Measurements from ENCODE around the gene POLR2C. TPM values are rescaled to one million over a fixed set of nuclear protein-coding genes. Genes with fewer than 3 reads are reported as not detected.
A peak's percentile ranks its signal among the peaks of the same experiment; 100 is the strongest.

Gene POLR2C
- total RNA-seq, 1 donor from 2014 or later: 69.6 TPM

DNA sequence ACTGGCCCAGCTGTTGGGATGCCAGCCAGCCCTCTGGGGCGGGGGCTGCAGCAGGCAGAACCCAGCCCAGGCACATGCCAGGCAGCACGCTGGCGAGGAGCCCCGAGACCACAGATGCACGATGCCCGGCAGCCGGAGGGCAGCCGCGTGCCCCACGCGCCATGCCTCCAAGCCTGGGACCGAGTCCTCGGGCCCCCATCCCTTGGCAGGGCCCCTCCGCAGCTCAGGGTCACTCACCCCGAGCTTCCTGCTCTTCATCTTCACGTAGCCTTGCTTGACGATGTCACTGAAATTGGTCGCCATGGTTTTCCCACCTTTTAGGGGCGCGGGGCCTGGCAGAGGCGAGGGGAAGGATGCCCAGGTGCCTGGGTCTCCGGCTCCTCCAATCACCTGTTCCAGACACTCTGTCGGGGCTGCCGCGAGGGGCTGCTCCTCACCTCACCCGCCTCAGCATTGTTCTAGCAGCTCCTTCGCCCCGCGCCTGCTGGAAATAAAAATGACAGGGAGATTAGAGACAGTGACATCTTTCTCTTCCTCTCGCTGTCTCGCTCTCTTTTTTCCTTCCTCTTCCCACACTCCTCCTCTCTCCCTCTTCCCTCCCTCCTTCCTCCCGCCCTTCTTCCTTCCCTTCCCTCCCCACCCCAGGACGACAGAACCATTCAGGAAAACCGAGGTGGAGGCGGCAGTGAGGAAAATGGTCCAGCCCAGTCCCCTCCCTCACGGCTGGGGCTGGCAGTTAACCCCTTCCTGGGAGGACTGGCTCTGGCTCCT lies 16.9 kb downstream of the POLR2C start:
- no peak for DNase-seq (ENCODE audit: low spot score, unreplicated experiment)
- TF ChIP-seq, protein P1, sequence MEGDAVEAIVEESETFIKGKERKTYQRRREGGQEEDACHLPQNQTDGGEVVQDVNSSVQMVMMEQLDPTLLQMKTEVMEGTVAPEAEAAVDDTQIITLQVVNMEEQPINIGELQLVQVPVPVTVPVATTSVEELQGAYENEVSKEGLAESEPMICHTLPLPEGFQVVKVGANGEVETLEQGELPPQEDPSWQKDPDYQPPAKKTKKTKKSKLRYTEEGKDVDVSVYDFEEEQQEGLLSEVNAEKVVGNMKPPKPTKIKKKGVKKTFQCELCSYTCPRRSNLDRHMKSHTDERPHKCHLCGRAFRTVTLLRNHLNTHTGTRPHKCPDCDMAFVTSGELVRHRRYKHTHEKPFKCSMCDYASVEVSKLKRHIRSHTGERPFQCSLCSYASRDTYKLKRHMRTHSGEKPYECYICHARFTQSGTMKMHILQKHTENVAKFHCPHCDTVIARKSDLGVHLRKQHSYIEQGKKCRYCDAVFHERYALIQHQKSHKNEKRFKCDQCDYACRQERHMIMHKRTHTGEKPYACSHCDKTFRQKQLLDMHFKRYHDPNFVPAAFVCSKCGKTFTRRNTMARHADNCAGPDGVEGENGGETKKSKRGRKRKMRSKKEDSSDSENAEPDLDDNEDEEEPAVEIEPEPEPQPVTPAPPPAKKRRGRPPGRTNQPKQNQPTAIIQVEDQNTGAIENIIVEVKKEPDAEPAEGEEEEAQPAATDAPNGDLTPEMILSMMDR (IDR thresholded peaks at IDR 0.05; ENCODE audit: unreplicated experiment): no peak
- Mint-ChIP-seq H3K4me3 (ENCODE audit: low read depth) (peak overlapping the region; percentile 73), H3K4me1 (ENCODE audit: low read depth) (peaks cover 27% of the 10 kb centered on the region), H3K9me3 (ENCODE audit: low read depth) (no peaks in the 10 kb centered on the region), H3K36me3 (ENCODE audit: insufficient read depth) (peaks cover 3% of the 10 kb centered on the region), H3K27ac (no peak overlapping the region), H3K27me3 (peaks cover 2% of the 10 kb centered on the region)

DNA sequence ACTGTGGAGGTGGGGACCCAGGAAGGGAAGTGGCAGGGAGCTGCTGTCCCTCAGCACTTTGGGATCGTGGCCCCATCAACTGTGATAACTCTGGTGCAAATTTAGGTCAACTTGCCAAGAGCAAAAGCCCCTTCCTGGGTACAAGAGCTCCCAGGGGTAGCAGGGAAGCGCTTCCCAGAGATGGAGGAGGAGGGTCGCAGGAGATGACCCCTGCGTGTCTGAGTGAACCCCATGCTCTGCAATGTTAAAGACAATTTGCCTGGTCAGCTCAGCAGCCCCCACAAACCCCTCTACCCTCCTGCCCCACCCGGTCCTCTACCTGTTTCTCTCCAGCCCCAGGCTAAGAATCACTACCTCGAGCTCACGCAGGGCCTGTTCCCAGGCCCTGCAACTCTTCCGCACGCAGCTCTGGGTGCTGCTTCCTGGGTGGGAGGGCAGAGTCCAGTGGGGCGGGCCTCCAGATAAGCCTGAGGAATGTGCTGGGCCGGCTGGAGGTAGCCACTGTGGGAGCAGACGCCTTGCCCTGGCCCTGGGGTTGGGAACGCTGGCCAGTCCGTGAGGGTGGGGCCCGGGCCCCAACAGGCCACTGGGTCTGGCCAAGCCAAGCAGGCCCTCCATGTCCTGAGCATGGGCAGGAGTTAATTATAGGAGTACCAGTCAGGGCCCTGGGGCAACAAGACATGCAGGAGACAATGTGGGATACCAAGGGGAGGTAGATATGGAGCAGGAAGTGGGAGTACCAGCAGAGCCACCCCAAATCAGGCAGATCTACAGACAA lies 17.7 kb downstream of the POLR2C start:
- H3K9me3 Mint-ChIP-seq (ENCODE audit: low read depth): no peaks in the 10 kb centered on the region
- DNase-seq (ENCODE audit: low spot score, unreplicated experiment): no peak
- H3K4me3 Mint-ChIP-seq (ENCODE audit: low read depth): peak overlapping the region; percentile 73

DNA sequence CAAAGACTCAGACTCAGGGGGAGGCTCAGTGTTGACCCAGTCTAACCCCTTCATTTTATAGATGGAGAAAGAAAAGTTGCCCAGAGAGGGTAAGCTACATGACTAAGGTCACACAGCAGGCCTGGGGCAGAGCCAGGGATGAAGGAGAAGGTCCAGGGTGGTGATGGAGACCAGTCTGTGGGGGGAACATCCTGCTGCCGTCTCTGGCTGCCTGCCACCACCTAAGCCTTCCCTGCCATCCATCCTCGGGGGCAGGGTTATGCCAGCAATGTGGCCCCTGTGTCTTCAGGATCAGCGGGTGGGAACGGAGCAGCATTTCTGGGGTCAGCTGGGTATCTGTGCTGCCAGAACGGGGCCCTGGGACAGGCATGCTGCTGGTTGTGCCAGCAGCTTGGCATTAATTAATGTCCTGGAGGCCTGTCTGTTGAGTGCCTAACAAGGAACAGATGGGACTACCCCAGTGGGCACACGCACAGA lies 18.3 kb downstream of the POLR2C start:
- peaks cover 36% of the 10 kb centered on the region for H3K4me1 Mint-ChIP-seq (ENCODE audit: low read depth)
- H3K27me3 Mint-ChIP-seq: peaks cover 9% of the 10 kb centered on the region
- H3K4me3 Mint-ChIP-seq (ENCODE audit: low read depth): no peak overlapping the region
- H3K36me3 Mint-ChIP-seq (ENCODE audit: insufficient read depth): peaks cover 3% of the 10 kb centered on the region
- TF ChIP-seq, protein P1 (IDR thresholded peaks at IDR 0.05; ENCODE audit: unreplicated experiment): no peak
- no peak overlapping the region for H3K27ac Mint-ChIP-seq
- H3K9me3 Mint-ChIP-seq (ENCODE audit: low read depth): no peaks in the 10 kb centered on the region
- no peak for DNase-seq (ENCODE audit: low spot score, unreplicated experiment)

More for the DNA sequence above, 17.7 kb downstream of the POLR2C start:
- Mint-ChIP-seq H3K4me1 (ENCODE audit: low read depth) (peaks cover 31% of the 10 kb centered on the region), H3K27ac (peak overlapping the region; percentile 90), H3K27me3 (peaks cover 6% of the 10 kb centered on the region), H3K36me3 (ENCODE audit: insufficient read depth) (peaks cover 3% of the 10 kb centered on the region)
- TF ChIP-seq, protein P1 (IDR thresholded peaks at IDR 0.05; ENCODE audit: unreplicated experiment): no peak

DNA sequence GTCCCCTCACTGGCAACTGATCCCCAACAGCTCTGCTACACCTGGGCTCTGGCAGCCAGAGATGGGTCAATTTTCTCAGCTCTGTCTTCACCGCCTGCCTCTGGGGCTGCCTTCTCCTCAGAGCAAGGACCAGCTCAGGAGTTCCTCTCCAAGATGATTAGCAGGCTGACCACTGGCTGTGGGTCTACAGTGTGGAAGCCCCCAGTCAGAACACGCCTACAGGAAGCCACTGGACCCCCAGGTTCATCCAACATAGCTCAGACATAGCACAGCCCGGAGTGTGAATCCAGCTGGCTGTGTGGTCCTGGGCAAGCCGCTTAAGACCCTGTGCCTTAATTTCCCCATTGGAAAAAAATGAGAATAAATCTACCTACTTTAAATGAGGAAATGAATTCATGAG lies 18.9 kb downstream of the POLR2C start:
- no peak overlapping the region for H3K4me3 Mint-ChIP-seq (ENCODE audit: low read depth)
- peaks cover 34% of the 10 kb centered on the region for H3K4me1 Mint-ChIP-seq (ENCODE audit: low read depth)
- H3K27me3 Mint-ChIP-seq: peaks cover 9% of the 10 kb centered on the region
- H3K36me3 Mint-ChIP-seq (ENCODE audit: insufficient read depth): peaks cover 3% of the 10 kb centered on the region
- no peaks in the 10 kb centered on the region for H3K9me3 Mint-ChIP-seq (ENCODE audit: low read depth)
- TF ChIP-seq, protein P1 (IDR thresholded peaks at IDR 0.05; ENCODE audit: unreplicated experiment): no peak
- H3K27ac Mint-ChIP-seq: peak overlapping the region; percentile 81
- DNase-seq (ENCODE audit: low spot score, unreplicated experiment): no peak

DNA sequence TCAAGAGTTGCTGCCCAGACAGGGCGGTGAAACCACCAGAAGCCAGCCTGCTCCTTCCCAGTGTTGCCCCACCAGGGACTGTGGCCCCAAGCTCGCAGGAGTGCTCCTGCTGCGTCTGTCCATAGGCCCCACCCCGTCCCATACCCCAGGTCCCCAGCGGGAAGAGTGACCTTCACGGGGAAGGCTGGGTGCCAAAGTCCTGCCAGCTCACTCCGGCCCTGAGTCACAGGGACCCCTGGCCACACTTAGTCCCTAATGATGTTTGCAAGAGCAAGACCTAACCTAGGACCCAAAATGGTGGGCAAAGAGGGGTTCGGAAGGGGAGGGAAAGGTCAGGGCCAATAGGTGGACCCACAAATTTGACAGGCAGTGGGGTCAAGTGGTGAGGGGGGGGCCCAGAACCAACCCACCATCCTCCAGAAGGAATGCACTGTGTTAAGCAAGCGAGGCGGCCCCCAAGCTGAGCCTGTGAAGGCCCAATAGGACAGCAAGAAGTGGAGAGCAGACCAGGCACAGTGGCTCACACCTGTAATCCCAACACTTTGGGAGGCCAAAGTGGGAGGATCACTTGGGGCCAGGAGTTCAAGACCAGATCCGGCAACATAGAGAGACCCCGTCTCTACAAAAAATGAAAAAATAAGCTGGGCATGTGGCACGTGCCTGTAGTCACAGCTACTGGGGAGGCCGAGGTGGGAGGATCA lies 20.5 kb downstream of the POLR2C start:
- TF ChIP-seq, protein P1 (IDR thresholded peaks at IDR 0.05; ENCODE audit: unreplicated experiment): no peak
- Mint-ChIP-seq H3K27me3 (peaks cover 9% of the 10 kb centered on the region), H3K4me1 (ENCODE audit: low read depth) (peaks cover 37% of the 10 kb centered on the region), H3K4me3 (ENCODE audit: low read depth) (no peak overlapping the region), H3K9me3 (ENCODE audit: low read depth) (no peaks in the 10 kb centered on the region), H3K36me3 (ENCODE audit: insufficient read depth) (peaks cover 3% of the 10 kb centered on the region), H3K27ac (no peak overlapping the region)
- no peak for DNase-seq (ENCODE audit: low spot score, unreplicated experiment)

Measured in progenitor cell of endocrine pancreas (in vitro differentiated cells).